GM21381 (cell line): ENCODE results near the gene NKAPD1.
A peak's percentile ranks its signal among the peaks of the same experiment; 100 is the strongest.
"Not testable (repeated sequence)": the region's sequence is repeated elsewhere in the genome, so short reads cannot be mapped to it uniquely, and the experiment has no call there.

ENCODE experiments used
- ATAC-seq: cut with Tn5 transposase; IDR thresholded peaks from one replicate; pipeline ENCODE4 v1.9.1; 2021; ENCODE audit warnings: mild to moderate bottlenecking, moderate library complexity; ENCODE audit not compliant: unreplicated experiment

NKAPD1 gene

GRCh38 chr11:112086422-112087191 lies 12.5 kb downstream of the NKAPD1 start, which contains the start of the genes SDHD and TIMM8B:
TSS of gene SDHD (plus strand) at chr11:112086873. CDS start at chr11:112086908, 35 bp downstream.
TSS of gene TIMM8B (minus strand) at chr11:112086756. CDS start at chr11:112086723, 33 bp downstream.
- peak; percentile 85 for ATAC-seq

DNA sequence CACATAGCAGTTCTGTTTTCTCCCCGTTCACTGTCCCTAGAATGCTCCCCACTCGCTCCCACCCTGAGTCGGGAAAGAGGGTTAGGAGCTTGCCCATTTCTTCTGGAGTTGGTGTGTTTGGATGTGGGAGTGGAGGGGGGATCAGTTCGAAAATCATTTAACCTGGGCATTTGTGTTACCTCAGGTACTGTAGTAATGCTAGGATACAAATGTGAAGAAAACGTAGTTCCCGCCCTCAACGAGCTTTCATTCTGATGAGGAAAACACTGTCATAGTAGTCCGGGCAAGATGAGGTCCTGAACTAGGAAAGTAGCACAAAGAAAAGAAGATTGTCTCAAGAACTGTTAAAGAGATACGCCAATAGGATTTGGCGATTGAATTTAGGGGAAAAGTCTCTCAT lies 13.1 kb downstream of the NKAPD1 start:
- ATAC-seq = no peak

- not testable (repeated sequence) for ATAC-seq
Measured at GRCh38 chr11:112095302-112095701, 21.2 kb downstream of the NKAPD1 start.

GRCh38 chr11:112096194-112096593 lies 22.1 kb downstream of the NKAPD1 start:
- no peak for ATAC-seq

GRCh38 chr11:112097734-112098528 lies 23.8 kb downstream of the NKAPD1 start:
- no peak for ATAC-seq

DNA sequence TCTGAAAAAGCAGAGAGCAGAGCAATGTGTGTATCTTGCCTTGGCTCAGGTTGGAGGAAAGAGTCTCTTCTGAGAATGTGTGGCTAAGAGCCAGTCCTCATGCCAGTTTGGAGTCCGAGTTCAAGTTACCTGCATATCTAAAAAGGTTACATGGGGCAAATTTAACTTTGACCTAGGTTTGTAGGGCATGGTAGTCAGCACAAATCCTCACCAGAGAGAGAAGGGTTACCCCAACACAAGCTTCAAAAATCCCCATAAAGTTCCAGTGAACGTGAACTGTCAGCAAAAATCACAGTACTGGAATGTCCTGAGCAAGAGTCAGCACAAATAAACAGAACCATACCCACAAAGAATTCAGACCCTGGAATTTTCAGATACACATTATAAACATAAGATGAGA lies 26.4 kb downstream of the NKAPD1 start:
- no peak for ATAC-seq

GRCh38 chr11:112103446-112103845 lies 29.3 kb downstream of the NKAPD1 start:
- no peak for ATAC-seq

DNA sequence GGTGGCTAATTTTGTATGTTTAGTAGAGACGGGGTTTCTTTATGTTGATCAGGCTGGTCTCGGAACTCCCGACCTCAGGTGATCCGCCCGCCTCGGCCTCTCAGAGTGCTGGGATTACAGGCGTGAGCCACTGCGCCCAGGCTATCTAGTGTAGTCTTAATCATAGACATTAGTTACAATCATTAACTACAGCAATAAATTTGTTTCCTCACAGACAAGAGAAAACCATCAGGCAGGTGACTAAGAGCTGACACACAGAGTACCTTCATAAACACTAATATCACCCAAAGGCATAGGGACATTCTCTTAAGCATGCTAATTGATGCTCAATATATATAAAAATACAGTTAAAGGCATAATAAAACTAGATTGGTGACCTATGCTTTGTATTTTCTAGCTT lies 32.0 kb downstream of the NKAPD1 start:
- no peak for ATAC-seq

GRCh38 chr11:112113539-112114457 lies 39.7 kb downstream of the NKAPD1 start:
- no peak for ATAC-seq

DNA sequence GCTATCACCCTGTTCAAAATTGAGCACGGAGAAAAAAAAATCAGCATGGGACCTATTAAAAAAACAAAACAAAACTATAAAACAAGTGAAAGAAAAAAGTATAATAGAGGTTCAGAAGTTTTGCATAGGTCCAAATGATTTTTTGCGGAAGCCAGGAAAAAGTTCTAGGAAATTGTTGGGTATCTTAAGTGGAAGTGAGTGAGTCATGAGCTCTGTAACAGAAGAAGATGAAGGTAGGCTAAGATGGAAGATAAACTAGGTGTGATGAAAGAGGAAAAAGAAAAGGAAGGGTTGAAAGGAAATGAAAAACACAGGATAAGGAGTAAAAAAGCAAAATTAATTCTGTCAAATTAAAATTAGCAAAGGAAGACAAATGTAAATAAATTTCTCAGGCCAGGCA lies 40.4 kb downstream of the NKAPD1 start:
- no peak for ATAC-seq

GRCh38 chr11:112115386-112115785 lies 41.3 kb downstream of the NKAPD1 start:
- ATAC-seq = no peak

DNA sequence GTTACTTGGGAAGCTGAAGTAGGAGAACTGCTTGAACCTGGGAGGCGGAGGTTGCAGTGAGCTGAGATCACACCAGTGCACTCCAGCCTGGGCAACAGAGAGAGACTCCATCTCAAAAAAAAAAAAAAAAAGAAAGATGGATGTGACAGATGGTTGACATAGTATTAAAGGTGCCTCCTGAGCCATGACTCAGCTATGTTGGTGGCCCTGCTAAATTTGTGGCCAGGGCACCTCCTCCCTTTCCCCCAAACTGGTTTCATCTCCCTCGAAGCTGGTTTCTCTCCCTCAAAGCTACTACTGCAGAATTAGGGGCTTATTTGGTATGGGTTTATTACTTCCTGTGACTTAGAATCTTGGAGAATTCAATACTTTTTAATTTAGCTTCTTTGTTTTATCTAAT lies 44.1 kb downstream of the NKAPD1 start:
- no peak for ATAC-seq

DNA sequence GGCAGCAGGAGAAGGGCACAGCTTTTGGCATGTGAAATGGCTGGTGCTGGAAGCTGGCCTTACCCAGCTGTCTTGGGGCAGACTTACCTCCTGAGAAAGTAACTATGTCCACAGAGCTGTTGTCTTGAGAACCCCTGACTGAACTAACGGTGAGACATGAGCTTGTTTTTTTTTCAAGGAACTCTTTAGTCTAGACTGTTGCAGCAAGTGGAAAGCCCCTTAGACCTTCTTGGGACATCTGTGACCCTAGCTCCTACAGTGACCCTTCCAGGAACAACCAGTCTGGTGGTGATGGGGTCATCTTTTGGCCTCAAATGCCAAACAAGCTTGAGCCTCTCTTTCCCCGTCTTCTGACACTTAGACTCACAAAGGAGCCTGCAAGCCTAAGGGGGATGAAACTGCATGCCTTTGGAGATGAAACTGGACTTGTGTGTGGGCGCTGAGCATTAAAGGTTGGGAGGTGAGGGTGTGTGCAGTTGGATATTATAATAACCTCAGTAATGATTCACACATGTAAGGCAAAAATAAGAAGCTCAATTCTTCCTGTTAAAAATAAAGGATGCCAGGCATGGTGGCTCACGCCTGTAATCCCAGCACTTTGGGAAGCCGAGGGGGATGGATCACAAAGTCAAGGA lies 48.0 kb downstream of the NKAPD1 start:
- ATAC-seq = no peak

DNA sequence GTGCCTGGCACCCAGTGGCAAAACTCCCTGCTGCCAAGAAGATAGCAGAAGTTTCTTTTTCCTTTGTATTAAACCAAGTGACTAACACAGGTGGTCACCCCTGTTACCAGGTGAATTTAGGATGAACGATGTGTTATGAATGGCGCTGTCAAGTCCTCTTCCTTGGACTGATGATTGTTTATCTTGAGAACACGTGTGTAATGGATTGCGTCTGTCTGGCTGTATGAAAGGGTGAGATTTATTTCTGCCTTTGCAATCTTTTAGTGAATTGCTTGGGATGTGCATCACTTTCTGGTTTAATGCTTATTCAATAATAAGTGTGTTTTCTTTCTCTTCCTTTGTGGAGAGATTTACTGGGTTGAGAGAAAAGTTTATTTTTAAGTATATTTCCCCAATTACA lies 49.0 kb downstream of the NKAPD1 start:
- ATAC-seq = no peak

GRCh38 chr11:112127056-112127455 lies 53.0 kb downstream of the NKAPD1 start:
- no peak for ATAC-seq

DNA sequence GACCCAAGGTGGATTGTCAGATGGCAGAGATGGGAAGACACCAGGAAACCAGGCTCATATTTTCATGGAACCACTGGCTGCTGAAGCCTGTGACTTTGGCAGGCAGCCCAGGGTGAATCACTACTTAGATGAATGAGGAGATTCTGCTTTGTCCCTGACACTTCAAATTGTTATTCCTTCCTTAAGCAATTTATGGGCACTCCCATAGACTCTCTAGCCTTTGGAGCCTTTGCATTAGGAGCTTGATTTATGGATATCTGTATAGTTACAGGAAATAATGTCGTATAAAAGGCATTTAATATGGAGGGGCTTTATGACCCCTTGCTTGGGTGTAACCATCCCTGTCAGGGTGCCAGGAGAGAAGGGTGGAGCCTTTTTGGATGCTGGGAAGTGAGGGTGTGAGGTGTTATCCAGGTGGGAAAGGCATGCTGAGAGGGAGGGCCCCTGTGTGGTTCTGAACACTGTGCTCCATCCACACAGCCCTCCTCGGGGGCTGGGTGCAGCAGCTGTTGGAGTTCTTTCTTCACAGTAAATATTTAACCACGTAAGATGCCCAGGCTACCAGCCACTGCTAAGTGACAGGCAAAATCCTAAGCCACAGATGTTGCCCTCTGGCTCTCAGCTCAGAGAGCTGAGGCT lies 54.5 kb downstream of the NKAPD1 start:
- no peak for ATAC-seq

- no peak for ATAC-seq
Measured at GRCh38 chr11:112129656-112130055, 55.6 kb downstream of the NKAPD1 start.

DNA sequence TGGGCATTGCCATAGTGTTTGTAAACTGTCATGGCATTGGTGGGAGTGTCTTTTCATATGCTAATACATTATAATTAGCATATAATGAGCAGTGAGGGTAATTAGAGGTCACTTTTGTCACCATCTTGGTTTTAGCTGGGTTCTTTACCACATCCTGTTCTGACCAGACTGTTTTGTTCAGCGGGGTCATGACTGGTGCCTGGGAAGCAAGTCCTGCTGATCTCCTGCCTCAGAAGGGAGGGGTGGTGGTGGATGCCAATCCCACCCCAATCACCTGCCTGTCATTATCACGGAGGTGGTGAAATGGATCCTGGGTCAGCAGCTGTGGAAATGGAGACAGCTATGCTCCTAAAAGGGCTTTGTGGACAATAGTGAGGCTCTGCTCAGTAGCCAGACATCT lies 58.6 kb downstream of the NKAPD1 start:
- no peak for ATAC-seq

- ATAC-seq = no peak
Measured at GRCh38 chr11:112134473-112134872, 60.4 kb downstream of the NKAPD1 start.
